Measurements from ENCODE around the gene SNTG2.

SNTG2 gene

GRCh38 chr2:1170711-1171110, 220.1 kb downstream of the SNTG2 start:
- H3K4me3 ChIP-seq (ENCODE audit: low read depth in 1 of 2, low read length in 2 of 2): no peak overlapping the region
- H3K36me3 ChIP-seq (ENCODE audit: insufficient read depth, low read length): no peaks in the 10 kb centered on the region
- H3K9ac ChIP-seq (ENCODE audit: low read length): no peak overlapping the region
- no peaks in the 10 kb centered on the region for H3K4me1 ChIP-seq (ENCODE audit: insufficient read depth, low read length)
- no peaks in the 10 kb centered on the region for H3K9me3 ChIP-seq (ENCODE audit: low read length)
- no peak overlapping the region for H3K27ac ChIP-seq (ENCODE audit: low read depth, low read length)
- H3K27me3 ChIP-seq (ENCODE audit: control insufficient read depth in 1 of 2, insufficient read depth in 2 of 2, low read length in 2 of 2): no peaks in the 10 kb centered on the region

GRCh38 chr2:1173528-1173927, 222.9 kb downstream of the SNTG2 start:
- H3K4me1 ChIP-seq (ENCODE audit: insufficient read depth, low read length): no peaks in the 10 kb centered on the region
- no peak overlapping the region for H3K9ac ChIP-seq (ENCODE audit: low read length)
- H3K36me3 ChIP-seq (ENCODE audit: insufficient read depth, low read length): no peaks in the 10 kb centered on the region
- no peaks in the 10 kb centered on the region for H3K27me3 ChIP-seq (ENCODE audit: control insufficient read depth in 1 of 2, insufficient read depth in 2 of 2, low read length in 2 of 2)
- H3K4me3 ChIP-seq (ENCODE audit: low read depth in 1 of 2, low read length in 2 of 2): no peak overlapping the region
- no peak overlapping the region for H3K27ac ChIP-seq (ENCODE audit: low read depth, low read length)
- H3K9me3 ChIP-seq (ENCODE audit: low read length): no peaks in the 10 kb centered on the region

- no peaks in the 10 kb centered on the region for H3K9me3 ChIP-seq (ENCODE audit: low read length)
- no peaks in the 10 kb centered on the region for H3K4me1 ChIP-seq (ENCODE audit: insufficient read depth, low read length)
- no peak overlapping the region for H3K9ac ChIP-seq (ENCODE audit: low read length)
- no peaks in the 10 kb centered on the region for H3K27me3 ChIP-seq (ENCODE audit: control insufficient read depth in 1 of 2, insufficient read depth in 2 of 2, low read length in 2 of 2)
- H3K27ac ChIP-seq (ENCODE audit: low read depth, low read length): no peak overlapping the region
- no peak overlapping the region for H3K4me3 ChIP-seq (ENCODE audit: low read depth in 1 of 2, low read length in 2 of 2)
- no peaks in the 10 kb centered on the region for H3K36me3 ChIP-seq (ENCODE audit: insufficient read depth, low read length)
Measured at GRCh38 chr2:1181893-1182292, 231.2 kb downstream of the SNTG2 start.

GRCh38 chr2:1183300-1183699, 232.7 kb downstream of the SNTG2 start:
- no peak overlapping the region for H3K4me3 ChIP-seq (ENCODE audit: low read depth in 1 of 2, low read length in 2 of 2)
- no peaks in the 10 kb centered on the region for H3K36me3 ChIP-seq (ENCODE audit: insufficient read depth, low read length)
- H3K9ac ChIP-seq (ENCODE audit: low read length): no peak overlapping the region
- H3K27me3 ChIP-seq (ENCODE audit: control insufficient read depth in 1 of 2, insufficient read depth in 2 of 2, low read length in 2 of 2): no peaks in the 10 kb centered on the region
- H3K9me3 ChIP-seq (ENCODE audit: low read length): no peaks in the 10 kb centered on the region
- H3K27ac ChIP-seq (ENCODE audit: low read depth, low read length): no peak overlapping the region
- no peaks in the 10 kb centered on the region for H3K4me1 ChIP-seq (ENCODE audit: insufficient read depth, low read length)

- H3K9ac ChIP-seq (ENCODE audit: low read length): no peak overlapping the region
- H3K27ac ChIP-seq (ENCODE audit: low read depth, low read length): no peak overlapping the region
- H3K36me3 ChIP-seq (ENCODE audit: insufficient read depth, low read length): no peaks in the 10 kb centered on the region
- no peak overlapping the region for H3K4me3 ChIP-seq (ENCODE audit: low read depth in 1 of 2, low read length in 2 of 2)
- H3K27me3 ChIP-seq (ENCODE audit: control insufficient read depth in 1 of 2, insufficient read depth in 2 of 2, low read length in 2 of 2): no peaks in the 10 kb centered on the region
- H3K4me1 ChIP-seq (ENCODE audit: insufficient read depth, low read length): no peaks in the 10 kb centered on the region
- H3K9me3 ChIP-seq (ENCODE audit: low read length): no peaks in the 10 kb centered on the region
Measured at GRCh38 chr2:1186421-1186820, 235.8 kb downstream of the SNTG2 start.

GRCh38 chr2:1187189-1187588, 236.5 kb downstream of the SNTG2 start:
- Histone ChIP-seq H3K4me1 (ENCODE audit: insufficient read depth, low read length) (no peaks in the 10 kb centered on the region), H3K9me3 (ENCODE audit: low read length) (no peaks in the 10 kb centered on the region), H3K27me3 (ENCODE audit: control insufficient read depth in 1 of 2, insufficient read depth in 2 of 2, low read length in 2 of 2) (no peaks in the 10 kb centered on the region), H3K36me3 (ENCODE audit: insufficient read depth, low read length) (no peaks in the 10 kb centered on the region), H3K27ac (ENCODE audit: low read depth, low read length) (no peak overlapping the region), H3K9ac (ENCODE audit: low read length) (no peak overlapping the region), H3K4me3 (ENCODE audit: low read depth in 1 of 2, low read length in 2 of 2) (no peak overlapping the region)

GRCh38 chr2:1192121-1192520, 241.5 kb downstream of the SNTG2 start:
- Histone ChIP-seq H3K36me3 (ENCODE audit: insufficient read depth, low read length) (no peaks in the 10 kb centered on the region), H3K4me1 (ENCODE audit: insufficient read depth, low read length) (no peaks in the 10 kb centered on the region), H3K27ac (ENCODE audit: low read depth, low read length) (no peak overlapping the region), H3K9ac (ENCODE audit: low read length) (no peak overlapping the region), H3K9me3 (ENCODE audit: low read length) (no peaks in the 10 kb centered on the region), H3K27me3 (ENCODE audit: control insufficient read depth in 1 of 2, insufficient read depth in 2 of 2, low read length in 2 of 2) (no peaks in the 10 kb centered on the region), H3K4me3 (ENCODE audit: low read depth in 1 of 2, low read length in 2 of 2) (no peak overlapping the region)

GRCh38 chr2:1193801-1194200, 243.2 kb downstream of the SNTG2 start:
- H3K27ac ChIP-seq (ENCODE audit: low read depth, low read length): no peak overlapping the region
- no peaks in the 10 kb centered on the region for H3K36me3 ChIP-seq (ENCODE audit: insufficient read depth, low read length)
- H3K9me3 ChIP-seq (ENCODE audit: low read length): no peaks in the 10 kb centered on the region
- H3K4me1 ChIP-seq (ENCODE audit: insufficient read depth, low read length): no peaks in the 10 kb centered on the region
- H3K9ac ChIP-seq (ENCODE audit: low read length): no peak overlapping the region
- no peaks in the 10 kb centered on the region for H3K27me3 ChIP-seq (ENCODE audit: control insufficient read depth in 1 of 2, insufficient read depth in 2 of 2, low read length in 2 of 2)
- H3K4me3 ChIP-seq (ENCODE audit: low read depth in 1 of 2, low read length in 2 of 2): no peak overlapping the region

GRCh38 chr2:1203772-1204171, 253.1 kb downstream of the SNTG2 start:
- no peaks in the 10 kb centered on the region for H3K9me3 ChIP-seq (ENCODE audit: low read length)
- no peak overlapping the region for H3K4me3 ChIP-seq (ENCODE audit: low read depth in 1 of 2, low read length in 2 of 2)
- H3K36me3 ChIP-seq (ENCODE audit: insufficient read depth, low read length): no peaks in the 10 kb centered on the region
- no peaks in the 10 kb centered on the region for H3K4me1 ChIP-seq (ENCODE audit: insufficient read depth, low read length)
- no peak overlapping the region for H3K27ac ChIP-seq (ENCODE audit: low read depth, low read length)
- H3K27me3 ChIP-seq (ENCODE audit: control insufficient read depth in 1 of 2, insufficient read depth in 2 of 2, low read length in 2 of 2): no peaks in the 10 kb centered on the region
- no peak overlapping the region for H3K9ac ChIP-seq (ENCODE audit: low read length)

GRCh38 chr2:1205853-1206252, 255.2 kb downstream of the SNTG2 start:
- Histone ChIP-seq H3K4me3 (ENCODE audit: low read depth in 1 of 2, low read length in 2 of 2) (no peak overlapping the region), H3K36me3 (ENCODE audit: insufficient read depth, low read length) (no peaks in the 10 kb centered on the region), H3K9ac (ENCODE audit: low read length) (no peak overlapping the region), H3K27me3 (ENCODE audit: control insufficient read depth in 1 of 2, insufficient read depth in 2 of 2, low read length in 2 of 2) (no peaks in the 10 kb centered on the region), H3K27ac (ENCODE audit: low read depth, low read length) (no peak overlapping the region), H3K9me3 (ENCODE audit: low read length) (no peaks in the 10 kb centered on the region), H3K4me1 (ENCODE audit: insufficient read depth, low read length) (no peaks in the 10 kb centered on the region)

GRCh38 chr2:1207962-1208510, 257.4 kb downstream of the SNTG2 start:
- no peaks in the 10 kb centered on the region for H3K4me1 ChIP-seq (ENCODE audit: insufficient read depth, low read length)
- H3K36me3 ChIP-seq (ENCODE audit: insufficient read depth, low read length): no peaks in the 10 kb centered on the region
- no peak overlapping the region for H3K27ac ChIP-seq (ENCODE audit: low read depth, low read length)
- H3K9me3 ChIP-seq (ENCODE audit: low read length): no peaks in the 10 kb centered on the region
- H3K4me3 ChIP-seq (ENCODE audit: low read depth in 1 of 2, low read length in 2 of 2): no peak overlapping the region
- H3K9ac ChIP-seq (ENCODE audit: low read length): no peak overlapping the region
- H3K27me3 ChIP-seq (ENCODE audit: control insufficient read depth in 1 of 2, insufficient read depth in 2 of 2, low read length in 2 of 2): no peaks in the 10 kb centered on the region

GRCh38 chr2:1208522-1208921, 257.9 kb downstream of the SNTG2 start:
- Histone ChIP-seq H3K4me1 (ENCODE audit: insufficient read depth, low read length) (no peaks in the 10 kb centered on the region), H3K4me3 (ENCODE audit: low read depth in 1 of 2, low read length in 2 of 2) (no peak overlapping the region), H3K36me3 (ENCODE audit: insufficient read depth, low read length) (no peaks in the 10 kb centered on the region), H3K27me3 (ENCODE audit: control insufficient read depth in 1 of 2, insufficient read depth in 2 of 2, low read length in 2 of 2) (no peaks in the 10 kb centered on the region), H3K9ac (ENCODE audit: low read length) (no peak overlapping the region), H3K27ac (ENCODE audit: low read depth, low read length) (no peak overlapping the region), H3K9me3 (ENCODE audit: low read length) (no peaks in the 10 kb centered on the region)
